ENCODE measurements around the gene GPR89A.
"Not testable (repeated sequence)": the region's sequence is repeated elsewhere in the genome, so short reads cannot be mapped to it uniquely, and the experiment has no call there.

The GPR89A gene

GRCh38 chr1:145716641-145717345, 109.0 kb downstream of the GPR89A start:
- no peak for DNase-seq (ENCODE audit: low read depth in 1 of 2, low spot score in 1 of 2)

- DNase-seq (ENCODE audit: low read depth in 1 of 2, low spot score in 1 of 2): no peak
Measured at GRCh38 chr1:145717833-145718232, 110.0 kb downstream of the GPR89A start.

DNA sequence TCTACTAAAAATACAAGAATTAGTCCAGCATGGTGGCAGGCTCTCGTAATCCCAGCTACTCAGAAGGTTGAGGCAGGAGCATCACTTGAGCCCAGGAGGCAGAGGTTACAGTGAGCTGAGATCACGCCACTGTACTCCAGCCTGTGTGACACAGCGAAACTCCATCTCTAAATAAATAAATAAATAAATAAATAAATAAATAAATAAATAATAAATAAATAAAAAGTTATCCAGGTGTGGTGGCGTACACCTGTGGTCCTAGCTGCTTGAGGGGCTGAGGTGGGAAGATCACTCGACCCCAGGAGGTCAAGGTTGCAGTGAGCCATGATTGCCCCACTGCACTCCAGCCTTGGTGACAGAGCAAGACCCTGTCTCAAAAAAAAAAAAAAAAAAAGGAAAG, 110.7 kb downstream of the GPR89A start:
- not testable (repeated sequence) for DNase-seq (ENCODE audit: low read depth in 1 of 2, low spot score in 1 of 2)

DNA sequence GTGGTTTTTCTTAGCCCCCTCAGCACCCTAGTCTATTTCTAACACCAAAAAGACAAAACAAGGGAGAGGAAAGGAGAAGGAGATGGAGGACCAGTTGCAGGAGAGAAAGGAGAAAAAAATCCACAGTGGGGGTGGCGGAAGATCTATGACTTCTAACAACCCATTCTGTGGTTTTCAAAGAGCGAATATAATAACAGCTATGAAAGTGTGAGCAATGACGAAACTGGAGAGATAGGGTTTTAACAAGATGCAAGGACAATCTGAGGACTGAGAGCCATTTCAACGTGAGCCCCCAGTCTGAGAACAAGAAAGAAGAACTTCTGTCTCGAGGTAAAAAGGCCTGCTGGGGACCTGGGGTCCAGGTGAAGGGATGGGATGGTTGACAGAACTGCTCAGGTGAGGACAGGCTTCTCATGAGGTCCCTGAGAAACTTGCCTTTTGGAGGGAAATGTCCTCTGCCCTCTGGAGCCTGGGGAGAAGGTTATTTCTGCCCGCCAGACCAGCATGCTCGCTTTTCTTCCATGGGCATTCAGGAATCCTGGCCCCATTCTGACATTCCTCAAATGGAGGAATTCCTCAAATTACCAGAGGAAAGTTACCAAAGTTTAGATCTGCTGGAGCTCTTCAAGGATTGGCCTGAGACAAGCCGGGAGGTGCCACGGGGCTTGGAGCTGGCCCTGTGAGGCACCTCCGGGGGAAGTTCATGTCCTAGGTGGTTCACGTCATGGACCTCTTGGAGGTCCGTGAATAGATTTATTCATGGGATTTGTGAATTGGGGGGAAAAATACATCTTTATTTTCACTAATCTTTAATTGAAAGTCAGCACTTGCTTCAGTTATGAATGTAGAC, 111.7 kb downstream of the GPR89A start, which contains the start of gene CD160:
Gene CD160 (plus strand): TSS at position 270 of the 850 bp plus-strand sequence. CDS start 8,829 bp downstream, outside the sequence.
- DNase-seq (ENCODE audit: low read depth in 1 of 2, low spot score in 1 of 2): no peak

Measured in activated CD4-positive, alpha-beta T cell treated with anti-CD3 and anti-CD28 coated beads, Interleukin-2, amount 50 U/mL, for 24 hours (primary cell).